Aorta (tissue), 5 donors: ENCODE data around the gene TRIM44. TPM values are rescaled to one million over a fixed set of nuclear protein-coding genes. Genes with fewer than 3 reads are reported as not detected.

Experiments used
- ATAC-seq: fragments of 200-7000 bp; cut with Tn5 transposase; one replicate; pipeline ENCODE4 v1.9.1; 2022; ENCODE audit warnings: moderate library complexity; ENCODE audit not compliant: low FRiP score
- DNase-seq, 2 donors: peaks; one replicate each; pipeline ENCODE4 v3.0.0-alpha.2; 2020
- H3K27ac ChIP-seq, 2 donors: one replicate each; pipeline ENCODE4 v1.5.1; 2013; ENCODE audit warnings: low read length in 2 of 2, mild to moderate bottlenecking in 2 of 2, moderate library complexity in 2 of 2, control low read depth in 1 of 2, inconsistent platforms in 1 of 2, low read depth in 1 of 2
- H3K27me3 ChIP-seq, 2 donors: one replicate each; pipeline ENCODE4 v1.6.1; 2013; ENCODE audit warnings: control low read depth in 1 of 2, low read length in 1 of 2, mild to moderate bottlenecking in 1 of 2, moderate library complexity in 1 of 2; ENCODE audit not compliant: insufficient read depth in 2 of 2, control insufficient read depth in 1 of 2
- H3K36me3 ChIP-seq, 2 donors: one replicate each; pipeline ENCODE4 v1.6.1; 2013; ENCODE audit warnings: control low read depth in 1 of 2, low read length in 1 of 2, mild to moderate bottlenecking in 1 of 2; ENCODE audit not compliant: insufficient read depth in 2 of 2, control insufficient read depth in 1 of 2
- H3K4me1 ChIP-seq, 2 donors: one replicate each; pipeline ENCODE4 v1.6.1; 2013; ENCODE audit warnings: low read length in 2 of 2, control low read depth in 1 of 2, mild to moderate bottlenecking in 1 of 2, moderate library complexity in 1 of 2; ENCODE audit not compliant: insufficient read depth in 2 of 2, control insufficient read depth in 1 of 2
- H3K4me3 ChIP-seq, 2 donors: one replicate each; pipeline ENCODE4 v1.5.1; 2013; ENCODE audit warnings: low read length in 2 of 2, control low read depth in 1 of 2, mild to moderate bottlenecking in 1 of 2
- H3K9me3 ChIP-seq: one replicate; pipeline ENCODE4 v1.6.1; 2013; ENCODE audit warnings: mild to moderate bottlenecking, low read length; ENCODE audit not compliant: control insufficient read depth
- WGBS, 2 donors: extraction: QIAGEN DNeasy Blood & Tissue Kit; methylation state at CpG; one replicate each; pipeline ENCODE4 v1.1.7; 2013; 5-methylcytosine and 5-hydroxymethylcytosine counted together
- intact Hi-C, 2 donors: fragments of 100-400 bp; cut with DNase I; formaldehyde crosslinking; loops; one replicate each; pipeline versions ENCODE4 v1.14.2 to v1.15.0; 2022
- polyA plus RNA-seq, 2 donors: library from polyadenylated mRNA; stranded (reverse); fragments of 200-250 nt; gene quantifications; one replicate each; pipeline ENCODE4 v1.2.3, GENCODE V29; 2013
- total RNA-seq, 2 donors: library from RNA; stranded (reverse); fragmentation: NEBNext Ultra II Directional; extraction: Animal tissue kit (Norgen Biotek cat#: 25700); gene quantifications; one replicate each; pipeline ENCODE4 v1.2.1, GENCODE V29; 2021
- donor health status: healthy with polysubstance abuse.
- donor health status: Bipolar disorder and iron deficiency.
- donor health status: DM: no; HTN: no; CAD: no.
- donor health status: DM: no; HTN: no; CAD: no.
- donor health status: DM: yes; HTN: yes; CAD: no.

The TRIM44 gene
- total and polyA plus RNA-seq, 4 donors: 10.3 to 63.3 (median 33.9) TPM

DNA sequence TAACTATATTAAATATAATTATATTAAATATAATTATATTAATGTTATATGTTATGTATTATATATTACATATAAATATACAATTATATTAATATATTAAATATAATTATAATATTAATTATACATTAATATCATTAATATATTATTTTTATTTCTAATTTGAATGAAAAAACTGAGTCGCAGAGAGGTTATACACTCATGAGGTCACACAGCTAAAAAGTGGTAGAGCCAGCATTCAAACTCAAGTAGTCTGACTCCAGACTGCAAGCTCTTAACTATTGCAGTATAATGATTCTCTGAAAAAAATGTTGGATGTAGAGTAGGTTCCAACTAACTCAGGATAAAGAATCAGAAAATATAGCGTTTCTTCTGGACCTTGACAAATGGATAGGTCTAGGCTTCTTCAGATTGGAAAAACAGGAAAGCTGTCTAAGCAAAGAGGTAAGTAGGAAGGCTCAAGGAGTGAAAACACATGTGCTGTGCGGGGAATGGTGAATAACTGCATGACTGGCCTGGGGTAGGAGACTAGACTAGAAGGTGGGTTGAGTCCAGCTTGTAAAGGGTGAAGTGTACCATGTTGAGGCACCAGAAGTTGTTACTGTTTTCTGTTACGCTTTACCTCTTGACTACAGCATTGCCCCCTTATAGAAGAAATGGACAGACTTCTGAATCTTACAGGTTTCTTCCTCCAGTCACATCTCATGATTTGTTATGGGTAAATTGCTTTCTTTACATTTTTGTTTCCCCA is 80.3 kb downstream of the TRIM44 start:
- ATAC-seq (no peak), DNase-seq (no peak)
- Histone ChIP-seq H3K36me3 (peaks cover 3 to 4% of the 10 kb centered on the region in 2 donors), H3K4me3 (no peak overlapping the region), H3K9me3 (no peaks in the 10 kb centered on the region), H3K27ac (no peak overlapping the region), H3K4me1 (no peaks in the 10 kb centered on the region), H3K27me3 (no peaks in the 10 kb centered on the region)
- WGBS, 2 donors: 92 to 96% methylated on average over 4 of the region's 4 CpGs
- intact Hi-C loops: no loop called here

DNA sequence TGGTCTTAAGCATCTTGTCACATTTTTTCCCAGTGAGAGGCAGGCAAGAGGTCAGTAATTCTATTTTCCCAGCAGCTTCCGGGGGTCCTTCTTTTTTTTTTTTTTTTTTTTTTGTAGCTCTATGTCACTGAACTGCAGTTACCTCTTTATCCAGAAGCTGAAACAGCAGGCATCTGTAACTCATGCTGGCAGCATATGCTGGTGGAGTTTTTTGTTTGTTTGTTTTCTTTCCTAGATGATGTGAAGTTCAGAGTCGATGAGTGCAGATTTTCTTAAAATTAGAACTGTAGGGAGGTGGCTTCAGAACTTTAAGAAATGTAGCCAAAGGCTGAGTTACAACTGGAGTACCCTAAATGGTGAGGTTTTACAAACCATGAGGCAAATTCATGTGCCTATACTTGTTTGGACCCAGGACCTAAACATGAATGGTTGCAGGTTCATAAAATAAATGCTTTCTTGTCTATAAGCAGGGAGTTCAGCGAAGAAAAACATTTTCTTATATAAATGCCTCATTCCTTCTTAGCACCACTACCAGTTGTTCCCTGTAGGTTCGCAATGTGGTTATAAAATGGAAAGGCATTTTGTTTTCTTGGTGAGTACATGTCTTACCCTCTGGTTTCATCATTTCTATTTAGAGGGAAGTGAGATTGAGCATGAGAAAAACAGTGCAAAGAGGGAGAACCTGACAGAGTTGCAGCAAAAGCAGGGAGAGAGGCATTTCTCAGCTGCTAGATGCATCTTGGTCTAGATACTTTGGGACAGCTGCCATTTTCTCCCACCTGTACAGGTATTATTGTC is 84.0 kb downstream of the TRIM44 start:
- no peaks in the 10 kb centered on the region for H3K36me3 ChIP-seq
- no peak overlapping the region for H3K4me3 ChIP-seq
- intact Hi-C loops: no loop called here
- WGBS, 2 donors: 70 to 77% methylated on average over 4 of the region's 4 CpGs
- no peaks in the 10 kb centered on the region for H3K9me3 ChIP-seq
- H3K4me1 ChIP-seq: no peaks in the 10 kb centered on the region
- no peaks in the 10 kb centered on the region for H3K27me3 ChIP-seq
- ATAC-seq (no peak), DNase-seq (no peak)
- no peak overlapping the region for H3K27ac ChIP-seq

DNA sequence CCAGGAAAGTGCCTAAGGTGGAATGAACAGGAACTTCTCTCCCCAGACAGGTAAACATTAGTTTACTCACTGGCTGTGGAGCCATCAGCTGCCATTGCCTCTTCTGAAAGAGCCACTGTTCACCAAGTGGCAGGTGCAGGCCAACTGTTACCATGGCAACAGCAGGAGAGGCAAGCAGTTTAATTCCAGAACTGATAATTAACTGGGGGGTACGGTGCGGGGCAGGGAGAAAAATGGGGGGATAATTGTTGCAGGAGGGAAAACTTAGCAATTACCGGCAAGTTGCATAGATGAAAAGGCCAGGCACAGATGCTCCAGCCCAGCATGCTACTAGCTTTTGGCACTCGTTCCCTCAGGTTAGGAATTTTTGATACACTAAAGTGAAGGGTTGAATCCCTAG is 85.1 kb downstream of the TRIM44 start:
- Histone ChIP-seq H3K4me3 (no peak overlapping the region), H3K27ac (no peak overlapping the region), H3K27me3 (no peaks in the 10 kb centered on the region), H3K36me3 (no peaks in the 10 kb centered on the region), H3K9me3 (no peaks in the 10 kb centered on the region), H3K4me1 (peaks cover 0 to 3% of the 10 kb centered on the region in 2 donors)
- DNase-seq: no peak
- intact Hi-C loops: no loop called here
- whole genome bisulfite sequencing, 2 donors: 94 to 97% methylated on average over 4 of the region's 4 CpGs
- no peak for ATAC-seq

DNA sequence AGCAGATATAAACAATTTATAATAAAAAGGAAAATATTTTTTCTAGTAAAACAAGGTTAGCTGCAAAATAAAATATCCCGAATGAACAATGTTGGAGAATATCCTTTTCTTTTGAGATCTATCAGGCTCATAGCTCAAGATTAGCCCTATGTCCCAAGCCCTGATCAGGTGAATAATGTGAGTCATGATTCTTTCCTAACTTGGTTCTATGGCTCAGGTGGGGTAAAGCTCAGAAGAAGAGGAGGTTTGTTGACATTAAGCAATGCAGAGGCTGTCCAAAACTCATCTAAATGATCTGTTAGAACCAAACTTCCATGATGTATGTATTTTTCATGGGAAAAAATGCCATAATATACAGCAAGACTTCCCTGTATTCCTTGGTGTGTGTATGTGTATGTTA is 86.1 kb downstream of the TRIM44 start:
- DNase-seq: no peak
- ATAC-seq: no peak
- intact Hi-C loops: no loop called here
- 95 to 100% methylated on average over 1 of the region's 1 CpG for WGBS, 2 donors
- Histone ChIP-seq H3K9me3 (no peaks in the 10 kb centered on the region), H3K36me3 (no peaks in the 10 kb centered on the region), H3K27ac (no peak overlapping the region), H3K27me3 (no peaks in the 10 kb centered on the region), H3K4me3 (no peak overlapping the region), H3K4me1 (peaks cover 0 to 3% of the 10 kb centered on the region in 2 donors)

DNA sequence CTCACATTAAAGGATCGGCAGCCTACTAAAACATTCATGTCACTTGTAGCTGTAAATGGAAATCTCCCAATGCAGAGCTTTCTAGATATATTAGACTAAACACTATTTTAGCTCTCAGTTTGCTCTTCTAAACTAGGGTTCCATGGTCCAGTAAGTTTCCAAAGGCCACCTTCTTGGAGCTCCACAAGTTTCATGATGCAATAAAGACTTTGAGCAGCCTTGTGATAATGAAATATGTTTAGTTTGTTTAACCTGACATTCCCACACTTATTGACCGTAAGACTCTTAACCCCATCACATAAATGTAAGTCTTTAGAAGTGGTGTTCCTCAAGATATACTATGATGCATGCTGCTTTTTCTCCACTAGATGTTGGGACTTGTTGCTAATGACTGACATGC is 87.7 kb downstream of the TRIM44 start:
- WGBS, 2 donors: 48 to 93% methylated on average over 2 of the region's 2 CpGs
- intact Hi-C loops: no loop called here
- no peak overlapping the region for H3K4me3 ChIP-seq
- no peaks in the 10 kb centered on the region for H3K36me3 ChIP-seq
- H3K27me3 ChIP-seq: no peaks in the 10 kb centered on the region
- H3K9me3 ChIP-seq: no peaks in the 10 kb centered on the region
- ATAC-seq (no peak), DNase-seq (no peak)
- no peak overlapping the region for H3K27ac ChIP-seq
- peaks cover 0 to 3% of the 10 kb centered on the region in 2 donors for H3K4me1 ChIP-seq

DNA sequence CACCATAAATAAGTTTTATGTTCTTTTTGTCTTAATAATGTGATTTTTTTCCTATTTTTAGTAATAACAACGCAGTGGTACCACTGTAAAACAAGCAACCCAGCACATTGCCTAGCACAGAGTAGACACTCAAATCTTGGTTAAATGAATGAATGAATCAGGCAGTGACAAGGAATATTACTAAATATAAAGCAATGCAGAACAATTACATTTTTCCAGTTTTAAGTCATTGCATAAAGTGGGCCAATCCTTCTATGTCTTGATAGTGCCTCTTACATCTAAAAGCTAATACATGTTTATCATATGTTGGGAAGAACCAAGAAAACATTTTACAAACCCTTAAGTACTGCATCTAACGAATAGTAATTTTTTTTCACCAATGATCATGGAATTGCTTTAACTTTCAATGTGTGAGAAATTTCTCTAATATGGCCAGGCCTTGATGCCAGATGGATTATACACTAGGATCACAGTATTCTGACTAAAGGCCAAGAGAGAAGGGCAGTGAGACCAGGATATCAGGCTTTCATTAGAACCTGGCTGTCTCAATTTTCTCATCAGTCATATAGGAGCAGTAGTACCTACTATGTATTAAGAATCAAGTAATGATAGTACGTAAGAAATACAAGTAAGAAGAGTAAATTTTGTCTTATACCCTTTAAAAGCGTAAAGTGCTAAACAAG is 88.5 kb downstream of the TRIM44 start:
- Histone ChIP-seq H3K36me3 (no peaks in the 10 kb centered on the region), H3K27me3 (no peaks in the 10 kb centered on the region), H3K9me3 (no peaks in the 10 kb centered on the region), H3K27ac (no peak overlapping the region), H3K4me1 (peaks cover 0 to 3% of the 10 kb centered on the region in 2 donors), H3K4me3 (no peak overlapping the region)
- WGBS, 2 donors: 95 to 96% methylated on average over 4 of the region's 4 CpGs
- no peak for DNase-seq
- no peak for ATAC-seq
- intact Hi-C loops: no loop called here

DNA sequence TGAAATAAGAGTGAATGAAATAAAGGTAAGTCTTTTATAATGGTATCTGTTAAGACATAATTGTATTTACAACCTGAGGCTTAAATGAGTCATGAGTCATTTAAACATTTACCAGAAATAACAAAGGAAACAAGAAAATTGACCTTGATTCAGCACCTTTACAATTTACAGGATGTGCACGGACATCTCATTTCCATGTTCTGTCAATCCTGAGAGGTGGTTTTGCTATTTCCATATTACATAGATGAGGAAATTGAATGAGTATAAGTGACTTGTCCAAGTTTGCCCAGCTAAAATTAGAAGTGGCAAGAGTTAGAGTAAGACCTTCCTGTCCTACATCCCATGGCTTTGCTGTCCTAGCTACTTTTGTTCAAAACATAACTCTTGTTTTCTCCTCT is 89.1 kb downstream of the TRIM44 start:
- intact Hi-C loops: no loop called here
- no peaks in the 10 kb centered on the region for H3K36me3 ChIP-seq
- no peaks in the 10 kb centered on the region for H3K27me3 ChIP-seq
- no peak for ATAC-seq
- no peaks in the 10 kb centered on the region for H3K9me3 ChIP-seq
- WGBS, 2 donors: 97 to 100% methylated on average over 1 of the region's 1 CpG
- no peak for DNase-seq
- H3K4me3 ChIP-seq: no peak overlapping the region
- H3K27ac ChIP-seq: no peak overlapping the region
- peaks cover 0 to 3% of the 10 kb centered on the region in 2 donors for H3K4me1 ChIP-seq

DNA sequence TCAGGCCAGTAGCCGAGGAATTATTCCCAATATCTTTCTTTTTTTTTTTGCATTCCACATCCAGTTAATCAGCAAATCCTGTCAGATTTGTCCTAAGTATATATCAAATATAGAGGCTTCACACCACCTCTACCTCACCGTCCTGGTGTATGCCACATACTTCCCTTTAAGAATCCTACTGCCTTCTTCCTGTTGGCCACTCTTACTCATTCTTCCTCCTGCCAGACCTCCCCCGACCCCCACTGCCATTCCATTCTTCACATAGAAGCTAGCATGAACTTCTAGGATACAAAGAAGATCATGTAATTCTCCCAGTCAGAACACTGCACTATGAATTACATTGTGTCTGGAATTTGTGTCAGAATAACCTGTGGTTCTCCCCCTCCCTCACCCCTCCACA is 89.5 kb downstream of the TRIM44 start:
- Histone ChIP-seq H3K27me3 (no peaks in the 10 kb centered on the region), H3K4me1 (peaks cover 0 to 3% of the 10 kb centered on the region in 2 donors), H3K36me3 (no peaks in the 10 kb centered on the region), H3K9me3 (no peaks in the 10 kb centered on the region), H3K4me3 (no peak overlapping the region), H3K27ac (no peak overlapping the region)
- ATAC-seq (no peak), DNase-seq (no peak)
- intact Hi-C loops: no loop called here
- WGBS, 2 donors: 73 to 82% methylated on average over 3 of the region's 3 CpGs
